ENCODE measurements around the gene ATCAY.
A peak's percentile ranks its signal among the peaks of the same experiment; 100 is the strongest.
"Not testable (repeated sequence)": the region's sequence is repeated elsewhere in the genome, so short reads cannot be mapped to it uniquely, and the experiment has no call there.

ATCAY gene

DNA sequence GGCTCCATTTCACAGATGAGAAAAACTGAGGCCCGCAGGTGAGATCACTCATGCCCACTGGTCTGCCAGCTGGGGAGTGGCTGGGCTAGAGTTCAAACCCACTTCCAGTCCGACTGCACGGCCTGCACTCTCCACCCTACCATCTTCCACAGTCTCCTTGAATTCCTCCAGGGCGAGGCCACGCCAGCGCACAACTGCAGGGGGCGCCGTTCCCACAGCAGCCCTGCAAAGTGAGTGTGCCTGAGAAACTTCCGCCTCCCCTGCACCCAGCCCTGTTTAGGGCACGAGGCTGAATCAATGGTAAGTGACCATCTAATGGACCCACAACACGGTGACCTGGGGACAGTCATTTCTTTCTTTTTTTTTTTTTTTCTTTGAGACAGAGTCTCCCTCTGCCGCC is 829 bp upstream of the ATCAY start:
- no peak overlapping the region for H3K4me3 ChIP-seq (ENCODE audit: low read depth, low read length)
- no peaks in the 10 kb centered on the region for H3K36me3 ChIP-seq (ENCODE audit: insufficient read depth, low read length)
- no peak overlapping the region for H2AFZ ChIP-seq (ENCODE audit: low read length, unreplicated experiment)
- H3K27ac ChIP-seq (ENCODE audit: low read depth, low read length): no peak overlapping the region
- H3K79me2 ChIP-seq (ENCODE audit: control insufficient read depth, insufficient read depth, low read length, unreplicated experiment): no peaks in the 10 kb centered on the region
- peaks cover 41% of the 10 kb centered on the region for H3K27me3 ChIP-seq (ENCODE audit: insufficient read depth, low read length)
- no peaks in the 10 kb centered on the region for H3K4me1 ChIP-seq (ENCODE audit: control insufficient read depth, insufficient read depth, low read length, unreplicated experiment)

DNA sequence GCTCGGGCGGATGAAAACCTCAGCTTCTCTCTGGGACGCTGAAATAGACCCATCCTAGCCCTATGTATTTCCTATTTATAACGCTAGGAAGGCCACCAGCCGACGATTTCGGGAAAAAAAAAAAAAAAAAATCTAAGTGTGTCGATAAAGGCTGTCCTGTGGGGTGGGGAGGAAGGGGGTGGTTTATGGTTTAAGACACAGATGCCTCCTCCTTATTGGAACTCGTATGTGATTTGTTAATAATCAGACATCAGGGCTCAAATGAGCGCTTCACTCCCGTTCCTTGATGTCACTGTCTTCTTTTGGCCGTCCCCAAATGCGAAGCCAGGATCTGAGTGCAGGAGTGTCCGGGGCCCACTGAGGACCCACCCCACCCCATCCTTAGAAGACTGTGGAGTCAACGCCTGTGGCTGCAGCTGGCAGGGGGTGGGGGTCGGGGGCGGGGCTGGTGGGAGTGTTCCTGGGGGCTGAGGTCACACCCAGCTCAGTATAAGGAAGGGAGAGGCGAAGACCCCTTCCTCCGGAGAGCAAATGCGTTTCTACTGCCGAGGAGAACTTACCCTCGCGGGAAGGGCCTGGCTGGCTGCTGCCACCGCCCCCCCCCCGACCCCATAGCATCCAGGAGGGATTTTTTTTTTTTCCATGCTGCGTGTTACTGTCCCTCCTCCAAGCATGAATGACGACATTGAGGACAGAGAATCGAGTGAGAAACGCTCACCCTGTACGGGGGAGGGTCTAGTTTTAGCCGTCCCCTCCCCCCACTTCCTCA is 971 bp downstream of the ATCAY start:
- peak overlapping the region; percentile 33; the same call in 1 of the 2 replicates for H3K4me3 ChIP-seq (ENCODE audit: low read depth, low read length)
- no peaks in the 10 kb centered on the region for H3K4me1 ChIP-seq (ENCODE audit: control insufficient read depth, insufficient read depth, low read length, unreplicated experiment)
- no peaks in the 10 kb centered on the region for H3K36me3 ChIP-seq (ENCODE audit: insufficient read depth, low read length)
- H2AFZ ChIP-seq (ENCODE audit: low read length, unreplicated experiment): no peak overlapping the region
- H3K27ac ChIP-seq (ENCODE audit: low read depth, low read length): no peak overlapping the region
- no peaks in the 10 kb centered on the region for H3K79me2 ChIP-seq (ENCODE audit: control insufficient read depth, insufficient read depth, low read length, unreplicated experiment)
- peaks cover 41% of the 10 kb centered on the region for H3K27me3 ChIP-seq (ENCODE audit: insufficient read depth, low read length)

DNA sequence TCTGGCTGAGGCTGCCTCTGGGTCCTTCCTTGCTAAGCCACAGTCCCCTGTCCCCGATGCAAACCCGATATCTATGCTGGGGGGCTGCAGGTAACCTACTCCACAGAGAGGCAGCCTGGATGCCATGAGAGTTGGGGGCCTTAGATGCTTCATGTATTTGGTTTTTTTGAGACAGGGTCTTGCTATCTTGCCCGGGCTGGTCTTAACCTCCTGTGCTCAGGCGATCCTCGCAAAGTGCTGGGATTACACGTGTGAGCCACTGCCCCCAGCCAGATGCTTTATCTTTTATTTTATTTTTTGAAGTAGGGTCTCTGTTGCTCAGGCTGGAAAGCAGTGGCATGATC is 1.5 kb downstream of the ATCAY start:
- Histone ChIP-seq H3K4me3 (ENCODE audit: low read depth, low read length) (no peak overlapping the region), H2AFZ (ENCODE audit: low read length, unreplicated experiment) (no peak overlapping the region), H3K27me3 (ENCODE audit: insufficient read depth, low read length) (peaks cover 41% of the 10 kb centered on the region), H3K36me3 (ENCODE audit: insufficient read depth, low read length) (no peaks in the 10 kb centered on the region), H3K79me2 (ENCODE audit: control insufficient read depth, insufficient read depth, low read length, unreplicated experiment) (no peaks in the 10 kb centered on the region), H3K4me1 (ENCODE audit: control insufficient read depth, insufficient read depth, low read length, unreplicated experiment) (no peaks in the 10 kb centered on the region), H3K27ac (ENCODE audit: low read depth, low read length) (no peak overlapping the region)

DNA sequence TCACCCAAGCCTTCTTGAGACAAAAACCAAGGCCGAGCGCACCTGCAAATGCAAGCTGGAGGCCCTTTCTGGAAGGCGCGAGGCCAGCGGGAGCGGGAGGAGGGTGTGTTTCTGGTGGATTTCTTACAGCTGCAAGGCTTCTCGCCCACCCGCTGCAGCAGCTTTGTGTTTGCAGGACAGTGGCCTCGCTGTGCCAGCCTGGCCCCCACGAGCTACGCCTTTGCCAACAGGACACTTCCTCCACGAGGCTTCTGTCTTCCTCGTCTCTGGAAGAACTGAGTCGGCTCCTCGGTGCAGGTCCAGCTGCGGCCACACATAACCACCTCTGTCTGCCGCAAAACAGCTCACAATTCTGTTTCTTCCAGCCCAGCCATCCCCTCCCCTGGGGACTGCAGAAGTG is 10.1 kb downstream of the ATCAY start:
- Histone ChIP-seq H2AFZ (ENCODE audit: low read length, unreplicated experiment) (no peak overlapping the region), H3K27me3 (ENCODE audit: insufficient read depth, low read length) (no peaks in the 10 kb centered on the region), H3K4me3 (ENCODE audit: low read depth, low read length) (no peak overlapping the region), H3K79me2 (ENCODE audit: control insufficient read depth, insufficient read depth, low read length, unreplicated experiment) (no peaks in the 10 kb centered on the region), H3K4me1 (ENCODE audit: control insufficient read depth, insufficient read depth, low read length, unreplicated experiment) (no peaks in the 10 kb centered on the region), H3K27ac (ENCODE audit: low read depth, low read length) (no peak overlapping the region), H3K36me3 (ENCODE audit: insufficient read depth, low read length) (no peaks in the 10 kb centered on the region)

DNA sequence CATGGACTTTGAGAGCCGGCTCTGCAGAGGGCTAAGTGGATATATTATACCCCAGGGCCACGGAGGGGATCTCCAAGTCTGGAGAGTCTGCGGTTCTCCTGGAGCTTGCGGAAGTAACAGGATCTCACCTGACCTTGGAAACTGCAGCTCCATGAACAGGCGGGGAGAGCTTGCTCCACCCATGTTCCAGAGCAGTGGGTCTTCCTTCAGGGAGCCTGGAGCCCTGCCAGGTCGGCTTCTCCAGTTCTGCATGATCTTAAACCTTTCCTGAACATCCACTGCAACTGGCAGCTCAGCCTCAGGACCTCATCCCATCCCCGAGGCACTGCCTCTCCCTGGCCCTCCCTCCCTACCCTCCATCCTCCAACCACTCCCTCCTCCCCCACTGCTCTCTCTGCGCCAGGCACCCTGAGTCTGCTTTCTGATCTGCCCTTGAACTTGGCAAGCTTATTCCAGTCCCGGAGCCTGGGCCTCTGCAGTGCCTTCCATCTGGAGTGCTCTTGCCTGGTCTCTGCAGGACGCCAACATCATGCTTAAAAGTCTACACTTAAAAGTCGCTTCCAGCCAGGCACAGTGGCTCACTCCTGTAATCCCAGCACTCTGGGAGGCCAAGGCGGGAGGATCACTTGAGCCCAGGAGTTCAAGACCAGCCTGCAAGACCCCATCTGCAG is 13.2 kb downstream of the ATCAY start:
- Histone ChIP-seq H2AFZ (ENCODE audit: low read length, unreplicated experiment) (no peak overlapping the region), H3K36me3 (ENCODE audit: insufficient read depth, low read length) (no peaks in the 10 kb centered on the region), H3K4me3 (ENCODE audit: low read depth, low read length) (no peak overlapping the region), H3K27me3 (ENCODE audit: insufficient read depth, low read length) (no peaks in the 10 kb centered on the region), H3K4me1 (ENCODE audit: control insufficient read depth, insufficient read depth, low read length, unreplicated experiment) (no peaks in the 10 kb centered on the region), H3K79me2 (ENCODE audit: control insufficient read depth, insufficient read depth, low read length, unreplicated experiment) (no peaks in the 10 kb centered on the region), H3K27ac (ENCODE audit: low read depth, low read length) (no peak overlapping the region)

DNA sequence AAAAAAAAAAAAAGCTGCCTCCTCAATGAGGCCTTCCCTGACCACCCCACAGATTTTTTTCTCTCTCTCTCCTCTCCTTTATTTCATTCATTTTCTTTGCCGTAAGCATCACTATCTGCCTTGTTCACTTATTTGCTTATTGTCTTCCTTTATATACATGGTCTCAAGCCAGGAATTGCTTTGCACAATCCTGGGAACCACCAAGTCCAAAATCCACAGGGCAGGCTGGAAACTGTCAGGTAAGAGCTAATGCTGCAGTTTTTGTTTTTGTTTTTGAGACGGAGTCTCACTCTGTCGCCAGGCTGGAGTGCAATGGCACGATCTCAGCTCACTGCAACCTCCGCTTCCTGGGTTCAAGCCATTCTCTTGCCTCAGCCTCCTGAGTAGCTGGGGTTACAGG is 14.5 kb downstream of the ATCAY start:
- not testable (repeated sequence) for H3K79me2 ChIP-seq (ENCODE audit: control insufficient read depth, insufficient read depth, low read length, unreplicated experiment); H3K4me3 ChIP-seq (ENCODE audit: low read depth, low read length); H2AFZ ChIP-seq (ENCODE audit: low read length, unreplicated experiment); H3K27me3 ChIP-seq (ENCODE audit: insufficient read depth, low read length); H3K36me3 ChIP-seq (ENCODE audit: insufficient read depth, low read length); H3K4me1 ChIP-seq (ENCODE audit: control insufficient read depth, insufficient read depth, low read length, unreplicated experiment); H3K27ac ChIP-seq (ENCODE audit: low read depth, low read length)

DNA sequence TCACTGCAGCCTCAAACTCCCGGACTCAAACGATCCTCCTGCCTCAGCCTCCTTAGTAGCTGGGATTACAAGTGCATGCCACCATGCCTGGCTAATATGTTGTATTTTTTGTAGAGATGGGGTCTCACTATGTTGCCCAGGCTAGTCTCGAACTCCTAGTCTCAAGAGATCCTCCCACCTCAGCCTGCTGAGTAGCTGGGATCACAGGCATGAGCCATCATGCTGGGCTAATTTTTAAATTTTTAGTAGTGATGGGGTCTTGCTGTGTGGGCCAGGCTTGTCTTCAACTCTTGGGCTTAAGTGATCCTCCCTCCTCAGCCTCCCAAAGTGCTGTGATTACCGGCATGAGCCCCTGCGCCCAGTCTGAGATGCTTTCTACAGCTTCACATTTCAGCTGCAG is 15.3 kb downstream of the ATCAY start:
- Histone ChIP-seq H3K4me1 (ENCODE audit: control insufficient read depth, insufficient read depth, low read length, unreplicated experiment) (no peaks in the 10 kb centered on the region), H2AFZ (ENCODE audit: low read length, unreplicated experiment) (no peak overlapping the region), H3K36me3 (ENCODE audit: insufficient read depth, low read length) (no peaks in the 10 kb centered on the region), H3K79me2 (ENCODE audit: control insufficient read depth, insufficient read depth, low read length, unreplicated experiment) (no peaks in the 10 kb centered on the region), H3K4me3 (ENCODE audit: low read depth, low read length) (no peak overlapping the region), H3K27me3 (ENCODE audit: insufficient read depth, low read length) (no peaks in the 10 kb centered on the region), H3K27ac (ENCODE audit: low read depth, low read length) (no peak overlapping the region)

DNA sequence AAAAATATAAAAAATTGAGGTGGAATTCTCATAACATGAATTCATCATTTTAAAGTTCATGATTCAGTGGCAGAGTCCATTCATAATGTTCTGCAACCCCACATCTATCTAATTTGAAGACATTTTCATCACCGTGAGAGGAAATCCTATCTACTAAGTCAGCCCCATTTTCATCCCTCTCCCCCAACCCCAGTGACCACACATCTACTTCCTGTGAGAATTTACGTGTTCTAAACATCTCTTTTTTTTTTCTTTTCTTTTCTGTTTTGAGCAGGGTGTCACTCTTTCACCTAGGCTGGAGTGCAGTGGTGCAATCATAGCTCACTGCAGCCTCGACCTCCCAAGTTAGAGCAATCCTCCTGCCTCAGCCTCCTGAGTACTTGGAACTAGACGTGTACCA is 17.5 kb downstream of the ATCAY start:
- Histone ChIP-seq H3K4me1 (ENCODE audit: control insufficient read depth, insufficient read depth, low read length, unreplicated experiment) (no peaks in the 10 kb centered on the region), H3K79me2 (ENCODE audit: control insufficient read depth, insufficient read depth, low read length, unreplicated experiment) (no peaks in the 10 kb centered on the region), H3K27ac (ENCODE audit: low read depth, low read length) (no peak overlapping the region), H3K4me3 (ENCODE audit: low read depth, low read length) (no peak overlapping the region), H3K36me3 (ENCODE audit: insufficient read depth, low read length) (no peaks in the 10 kb centered on the region), H2AFZ (ENCODE audit: low read length, unreplicated experiment) (no peak overlapping the region), H3K27me3 (ENCODE audit: insufficient read depth, low read length) (no peaks in the 10 kb centered on the region)

DNA sequence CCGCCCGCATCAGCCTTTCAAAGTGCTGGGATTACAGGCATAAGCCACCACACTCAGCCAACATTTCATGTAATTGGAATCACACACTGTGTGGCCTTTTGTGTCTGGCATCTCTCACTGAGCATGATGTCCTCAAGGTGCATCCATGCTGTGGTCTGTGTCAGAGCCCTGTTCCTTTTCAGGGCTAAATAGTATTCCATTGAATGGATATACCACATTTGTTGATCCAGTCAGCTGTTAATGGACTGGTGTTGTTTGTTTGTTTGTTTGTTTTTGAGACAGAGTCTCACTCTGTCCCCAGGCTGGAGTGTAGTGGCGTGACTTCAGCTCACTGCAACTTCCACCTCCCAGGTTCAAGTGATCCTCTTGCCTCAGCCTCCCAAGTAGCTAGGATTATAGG is 17.9 kb downstream of the ATCAY start:
- Histone ChIP-seq H3K4me1 (ENCODE audit: control insufficient read depth, insufficient read depth, low read length, unreplicated experiment) (no peaks in the 10 kb centered on the region), H2AFZ (ENCODE audit: low read length, unreplicated experiment) (no peak overlapping the region), H3K36me3 (ENCODE audit: insufficient read depth, low read length) (no peaks in the 10 kb centered on the region), H3K27me3 (ENCODE audit: insufficient read depth, low read length) (no peaks in the 10 kb centered on the region), H3K4me3 (ENCODE audit: low read depth, low read length) (no peak overlapping the region), H3K79me2 (ENCODE audit: control insufficient read depth, insufficient read depth, low read length, unreplicated experiment) (no peaks in the 10 kb centered on the region), H3K27ac (ENCODE audit: low read depth, low read length) (no peak overlapping the region)

DNA sequence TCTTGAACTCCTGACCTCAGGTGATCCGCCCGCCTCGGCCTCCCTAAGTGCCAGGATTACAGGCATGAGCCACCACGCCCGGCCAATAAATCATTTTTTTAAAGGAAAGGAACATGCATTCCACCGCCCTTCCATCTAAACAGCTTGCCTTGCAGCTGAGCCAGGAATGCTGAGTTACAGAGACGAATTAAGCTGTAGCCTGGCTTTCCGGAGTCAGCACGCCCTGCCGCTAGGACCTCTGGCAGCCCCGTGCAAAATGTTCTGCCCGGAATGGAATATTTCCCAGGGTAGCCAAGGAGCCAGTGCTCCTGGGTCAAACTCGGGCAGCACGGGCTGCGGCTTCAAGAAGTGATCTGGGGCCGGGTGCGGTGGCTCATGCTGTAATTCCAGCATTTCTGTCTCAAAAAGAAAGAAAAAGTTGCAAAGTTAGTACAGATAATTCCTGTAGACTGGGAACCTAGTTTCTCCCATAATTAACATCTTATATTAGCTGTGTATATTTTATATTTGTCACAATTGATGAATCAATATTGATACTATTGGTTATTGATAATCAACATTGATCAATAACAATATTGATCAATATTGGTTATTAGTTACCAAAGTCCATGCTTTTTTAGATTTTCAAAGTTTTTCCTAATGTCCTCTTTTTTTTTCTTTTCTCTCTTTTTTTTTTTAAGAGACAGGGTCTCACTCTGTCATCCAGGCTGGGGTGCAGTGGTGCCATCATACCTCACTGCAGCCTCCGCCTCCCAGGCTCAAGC is 19.2 kb downstream of the ATCAY start:
- Histone ChIP-seq H3K36me3 (ENCODE audit: insufficient read depth, low read length) (no peaks in the 10 kb centered on the region), H3K27me3 (ENCODE audit: insufficient read depth, low read length) (no peaks in the 10 kb centered on the region), H3K27ac (ENCODE audit: low read depth, low read length) (no peak overlapping the region), H3K79me2 (ENCODE audit: control insufficient read depth, insufficient read depth, low read length, unreplicated experiment) (no peaks in the 10 kb centered on the region), H3K4me1 (ENCODE audit: control insufficient read depth, insufficient read depth, low read length, unreplicated experiment) (no peaks in the 10 kb centered on the region), H3K4me3 (ENCODE audit: low read depth, low read length) (no peak overlapping the region), H2AFZ (ENCODE audit: low read length, unreplicated experiment) (no peak overlapping the region)

All from ACC112 (cell line).